GM06990 (cell line): Measurements from ENCODE around the gene C2CD2L.

Experiments used
- DNase-seq: peaks from one replicate; pipeline ENCODE4 v3.0.0-alpha.2; 2011; ENCODE audit not compliant: insufficient read length; ENCODE audit errors: extremely low read depth
- H3K27me3 ChIP-seq: replicated peaks from 2 replicates; pipeline ENCODE4 v1.6.0; 2011; ENCODE audit warnings: low read length; ENCODE audit not compliant: control insufficient read depth, insufficient read depth
- H3K36me3 ChIP-seq: 2 replicates; pipeline ENCODE4 v1.5.1; 2011; ENCODE audit warnings: low read length; ENCODE audit not compliant: control insufficient read depth, insufficient read depth
- H3K4me3 ChIP-seq: replicated peaks from 2 replicates; pipeline ENCODE4 v1.5.1; 2011; ENCODE audit warnings: low read depth, mild to moderate bottlenecking, control low read depth, low read length
- TF ChIP-seq, protein P1 (sequence below): IDR thresholded peaks from 2 replicates; pipeline ENCODE4 v1.5.1; 2011; ENCODE audit warnings: low read length, control low read depth, mild to moderate bottlenecking, inconsistent platforms; ENCODE audit not compliant: insufficient read depth, poor library complexity, severe bottlenecking

The C2CD2L gene

DNA sequence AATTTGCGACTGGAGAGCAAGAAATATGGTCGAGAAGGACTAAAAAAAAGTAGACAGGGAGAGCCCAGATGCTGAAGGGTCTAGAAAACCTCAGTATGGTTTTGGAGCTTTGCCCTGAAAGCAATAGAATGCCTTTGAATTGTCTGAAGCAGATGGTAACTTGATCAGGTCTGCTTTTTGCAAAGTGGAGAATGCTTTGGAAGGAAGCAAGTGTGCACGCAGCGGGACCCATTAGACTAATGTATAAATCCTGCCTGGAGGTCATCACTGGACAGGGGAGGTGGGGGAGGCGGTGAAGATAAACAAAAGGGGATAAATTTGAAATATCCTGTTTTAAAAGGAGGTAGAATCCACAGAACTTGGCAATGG, 13.5 kb downstream of the C2CD2L start:
- TF ChIP-seq, protein P1, sequence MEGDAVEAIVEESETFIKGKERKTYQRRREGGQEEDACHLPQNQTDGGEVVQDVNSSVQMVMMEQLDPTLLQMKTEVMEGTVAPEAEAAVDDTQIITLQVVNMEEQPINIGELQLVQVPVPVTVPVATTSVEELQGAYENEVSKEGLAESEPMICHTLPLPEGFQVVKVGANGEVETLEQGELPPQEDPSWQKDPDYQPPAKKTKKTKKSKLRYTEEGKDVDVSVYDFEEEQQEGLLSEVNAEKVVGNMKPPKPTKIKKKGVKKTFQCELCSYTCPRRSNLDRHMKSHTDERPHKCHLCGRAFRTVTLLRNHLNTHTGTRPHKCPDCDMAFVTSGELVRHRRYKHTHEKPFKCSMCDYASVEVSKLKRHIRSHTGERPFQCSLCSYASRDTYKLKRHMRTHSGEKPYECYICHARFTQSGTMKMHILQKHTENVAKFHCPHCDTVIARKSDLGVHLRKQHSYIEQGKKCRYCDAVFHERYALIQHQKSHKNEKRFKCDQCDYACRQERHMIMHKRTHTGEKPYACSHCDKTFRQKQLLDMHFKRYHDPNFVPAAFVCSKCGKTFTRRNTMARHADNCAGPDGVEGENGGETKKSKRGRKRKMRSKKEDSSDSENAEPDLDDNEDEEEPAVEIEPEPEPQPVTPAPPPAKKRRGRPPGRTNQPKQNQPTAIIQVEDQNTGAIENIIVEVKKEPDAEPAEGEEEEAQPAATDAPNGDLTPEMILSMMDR, result no peak
- Histone ChIP-seq H3K36me3 (peaks cover 10% of the 10 kb centered on the region), H3K27me3 (no peaks in the 10 kb centered on the region), H3K4me3 (peak overlapping the region; percentile 57)
- no peak for DNase-seq

DNA sequence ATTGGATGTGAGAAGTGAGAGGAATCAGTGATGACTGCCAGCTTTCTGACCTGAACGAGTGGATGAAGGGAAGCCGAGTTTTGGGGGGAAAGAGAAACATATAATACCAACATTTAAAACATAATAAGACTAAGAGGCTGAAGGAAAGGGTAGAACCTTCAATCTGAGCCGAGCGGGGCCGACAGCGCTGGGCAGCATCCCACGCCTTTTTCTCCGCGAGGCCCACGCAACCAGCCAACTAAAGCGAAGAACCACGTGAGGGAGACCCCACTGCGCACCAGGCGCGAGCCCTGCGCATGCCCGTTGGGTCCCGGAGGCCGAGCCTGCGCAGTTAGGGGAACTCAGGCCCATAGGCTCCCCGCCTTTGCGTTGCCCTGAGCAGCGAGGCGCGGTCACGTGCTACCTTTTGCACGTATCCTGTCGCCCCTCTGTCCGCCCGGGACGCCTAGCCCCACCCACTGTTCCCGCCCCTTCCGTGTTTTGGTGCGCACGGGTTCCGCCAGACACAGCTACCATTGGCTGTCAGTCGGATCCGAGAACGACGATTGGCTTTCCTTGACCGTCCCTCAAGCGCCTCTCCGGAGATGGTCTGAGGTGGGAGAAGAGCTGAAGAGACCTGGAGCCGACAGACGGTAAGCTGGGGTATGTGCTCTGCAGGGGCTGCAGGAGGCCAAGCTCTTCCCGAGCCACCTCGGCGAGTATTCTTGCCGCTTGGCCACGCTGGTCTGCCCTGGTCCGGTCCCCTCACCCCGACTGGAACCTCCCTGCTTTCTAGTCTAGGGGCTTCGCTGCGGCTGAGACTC, 14.1 kb downstream of the C2CD2L start, which contains the start of gene HINFP:
HINFP (plus strand) TSS at position 573 of the 803 bp plus-strand sequence. CDS start 5,365 bp downstream, outside the sequence.
- TF ChIP-seq, protein P1, result no peak
- DNase-seq, result peak; percentile 100
- H3K4me3 ChIP-seq, result peak within 1 kb of the TSS; percentile 99
- no peaks in the 10 kb centered on the region for H3K27me3 ChIP-seq
- peaks cover 7% of the 10 kb centered on the region for H3K36me3 ChIP-seq

DNA sequence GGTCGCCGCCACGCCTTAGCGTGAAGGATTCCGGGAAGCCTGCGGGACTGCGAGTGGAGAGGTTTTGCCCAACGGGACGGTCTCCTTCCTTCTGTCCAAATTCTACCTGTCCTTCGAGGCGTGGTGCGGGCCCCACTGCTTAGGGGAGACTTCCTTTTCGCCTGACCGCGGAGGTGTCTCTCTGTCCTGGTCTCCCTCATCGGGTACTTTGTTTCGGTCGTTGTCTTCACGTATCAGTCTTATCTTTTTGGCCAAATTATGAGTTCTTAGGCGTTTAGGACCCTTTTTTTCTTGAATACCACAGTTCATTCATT, 14.6 kb downstream of the C2CD2L start:
- Histone ChIP-seq H3K4me3 (peak overlapping the region; percentile 99), H3K36me3 (peaks cover 7% of the 10 kb centered on the region), H3K27me3 (no peaks in the 10 kb centered on the region)
- TF ChIP-seq, protein P1, result no peak
- no peak for DNase-seq

DNA sequence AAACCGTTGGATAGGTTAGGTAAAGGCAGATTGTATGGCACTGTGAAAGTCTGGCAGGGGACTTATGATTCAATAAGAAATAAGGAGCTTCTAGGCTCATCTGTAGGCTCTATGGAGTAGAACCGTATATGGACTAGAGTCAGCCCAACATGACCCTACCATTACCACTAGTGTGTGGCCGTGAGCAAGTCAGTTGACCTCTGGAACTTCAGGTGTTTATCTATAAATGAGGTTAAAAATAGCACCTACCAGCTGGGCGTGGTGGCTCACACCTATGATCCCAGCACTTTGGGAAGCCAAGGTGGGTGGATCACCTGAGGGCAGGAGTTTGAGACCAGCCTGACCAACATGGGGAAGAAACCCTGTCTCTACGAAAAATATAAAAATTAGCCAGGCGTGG, 18.7 kb downstream of the C2CD2L start:
- no peak overlapping the region for H3K4me3 ChIP-seq
- TF ChIP-seq, protein P1, result no peak
- no peaks in the 10 kb centered on the region for H3K27me3 ChIP-seq
- peaks cover 9% of the 10 kb centered on the region for H3K36me3 ChIP-seq
- no peak for DNase-seq

DNA sequence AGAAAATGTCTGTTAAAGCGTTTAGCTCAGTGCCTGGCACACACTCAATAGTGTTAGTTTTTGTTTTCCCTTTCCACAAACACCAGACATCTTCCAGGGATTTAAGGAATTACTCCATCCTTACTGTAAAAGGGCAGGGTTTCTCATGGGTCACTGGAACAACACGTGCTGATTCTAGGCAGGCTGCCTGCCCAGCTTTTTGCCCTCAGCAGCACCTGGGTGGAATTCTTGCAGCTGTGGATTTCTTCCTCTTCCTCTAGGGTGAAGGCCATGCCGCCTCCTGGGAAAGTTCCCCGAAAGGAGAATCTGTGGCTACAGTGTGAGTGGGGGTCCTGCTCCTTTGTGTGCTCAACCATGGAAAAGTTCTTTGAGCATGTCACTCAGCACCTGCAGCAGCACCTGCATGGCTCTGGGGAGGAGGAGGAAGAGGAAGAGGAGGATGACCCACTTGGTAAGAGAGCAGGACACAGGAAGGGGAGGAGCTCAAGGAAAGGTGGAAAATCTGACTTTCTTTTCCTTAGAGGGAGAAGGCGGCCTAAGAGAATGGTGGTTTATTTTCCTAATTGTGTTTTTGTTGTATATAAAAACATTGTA, 19.6 kb downstream of the C2CD2L start:
- TF ChIP-seq, protein P1, result no peak
- no peak for DNase-seq
- Histone ChIP-seq H3K4me3 (no peak overlapping the region), H3K27me3 (no peaks in the 10 kb centered on the region), H3K36me3 (peaks cover 13% of the 10 kb centered on the region)

DNA sequence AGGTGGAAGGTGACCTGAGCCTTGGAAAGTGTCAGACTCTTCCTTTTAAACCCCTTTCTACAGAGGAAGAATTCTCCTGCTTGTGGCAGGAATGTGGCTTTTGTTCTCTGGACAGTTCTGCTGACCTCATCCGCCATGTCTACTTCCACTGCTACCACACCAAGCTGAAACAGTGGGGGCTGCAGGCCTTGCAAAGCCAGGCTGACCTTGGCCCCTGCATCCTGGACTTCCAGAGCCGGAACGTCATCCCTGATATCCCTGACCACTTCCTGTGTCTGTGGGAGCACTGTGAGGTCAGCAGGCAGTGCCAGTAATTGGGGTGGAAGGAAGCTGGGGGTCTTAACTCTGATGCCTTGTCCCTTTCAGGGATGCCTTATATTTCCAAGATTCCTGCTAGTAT, 23.5 kb downstream of the C2CD2L start:
- Histone ChIP-seq H3K4me3 (no peak overlapping the region), H3K27me3 (no peaks in the 10 kb centered on the region), H3K36me3 (peaks cover 27% of the 10 kb centered on the region)
- TF ChIP-seq, protein P1, result no peak
- no peak for DNase-seq
